Hematopoietic multipotent progenitor cell treated with erythropoietin and hydrocortisone succinate and interleukin-3 and kit ligand, for 6 days (in vitro differentiated cells): ENCODE measurements around the gene IP6K3.

Source experiments
- DNase-seq: peaks from one replicate; pipeline ENCODE4 v3.0.0-alpha.2; 2015

IP6K3 gene, protein sequence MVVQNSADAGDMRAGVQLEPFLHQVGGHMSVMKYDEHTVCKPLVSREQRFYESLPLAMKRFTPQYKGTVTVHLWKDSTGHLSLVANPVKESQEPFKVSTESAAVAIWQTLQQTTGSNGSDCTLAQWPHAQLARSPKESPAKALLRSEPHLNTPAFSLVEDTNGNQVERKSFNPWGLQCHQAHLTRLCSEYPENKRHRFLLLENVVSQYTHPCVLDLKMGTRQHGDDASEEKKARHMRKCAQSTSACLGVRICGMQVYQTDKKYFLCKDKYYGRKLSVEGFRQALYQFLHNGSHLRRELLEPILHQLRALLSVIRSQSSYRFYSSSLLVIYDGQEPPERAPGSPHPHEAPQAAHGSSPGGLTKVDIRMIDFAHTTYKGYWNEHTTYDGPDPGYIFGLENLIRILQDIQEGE

DNA sequence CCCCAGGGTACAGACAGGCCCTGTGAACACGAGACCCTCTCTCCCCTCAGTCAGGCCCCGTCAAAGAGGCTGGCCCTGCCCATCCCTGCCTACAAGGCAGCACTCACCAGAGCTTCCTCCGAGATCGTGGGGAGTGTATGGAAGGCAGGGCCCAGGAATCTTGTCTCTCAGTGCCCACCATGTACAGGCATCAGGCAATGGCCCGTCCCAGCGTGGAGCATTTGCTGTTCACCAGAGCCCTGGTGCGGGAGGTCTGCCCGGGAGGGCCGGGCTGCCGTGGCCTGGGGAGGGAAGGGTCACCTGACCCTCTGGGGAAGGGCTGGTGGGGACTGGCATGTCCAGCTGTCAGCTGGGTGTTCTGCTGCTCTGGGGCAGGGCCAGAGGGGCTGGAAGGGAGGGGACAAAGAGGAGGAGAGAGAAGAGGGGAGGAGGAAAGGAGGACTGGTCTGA is at the start of gene IP6K3:
TSS of gene IP6K3 (minus strand) at position 255 of the 450 bp plus-strand sequence. CDS start 11,429 bp downstream, outside the sequence.
- DNase-seq, result no peak

DNA sequence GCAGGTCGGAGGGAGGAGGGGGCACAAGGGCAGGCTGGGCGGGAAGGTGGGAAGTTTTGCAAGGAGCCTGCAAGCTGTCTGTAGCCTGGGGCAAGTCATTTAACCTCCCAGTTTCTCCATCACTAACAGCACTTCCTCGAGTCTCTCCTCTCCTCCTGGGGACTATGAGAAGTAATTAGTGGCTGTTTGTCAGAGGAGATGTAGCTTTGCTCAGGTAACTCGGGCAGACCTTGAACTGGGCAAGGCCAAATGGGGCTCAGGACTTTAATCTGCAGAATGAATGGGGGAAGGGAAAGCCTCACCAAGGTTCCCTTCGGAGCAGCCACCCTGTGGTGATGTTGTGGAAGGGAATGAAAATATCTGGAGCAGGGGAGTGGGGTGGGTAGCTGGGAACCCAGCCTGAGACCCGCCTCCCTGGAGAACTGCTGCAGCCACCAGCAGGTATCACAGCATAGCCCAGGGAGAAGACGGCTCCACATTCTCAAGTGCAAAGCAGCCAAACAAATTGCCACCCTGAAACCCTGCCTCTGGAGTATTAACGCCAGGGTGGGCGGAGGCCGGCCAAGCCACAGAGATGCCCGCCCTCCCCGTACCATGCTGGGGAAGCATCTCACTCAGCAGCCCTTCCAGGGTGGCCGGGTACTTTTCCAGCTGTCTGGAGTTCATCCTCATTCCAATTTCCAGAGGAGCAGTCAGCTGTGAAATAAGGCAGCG is 48.4 kb upstream of the IP6K3 start:
- DNase-seq, result no peak

DNA sequence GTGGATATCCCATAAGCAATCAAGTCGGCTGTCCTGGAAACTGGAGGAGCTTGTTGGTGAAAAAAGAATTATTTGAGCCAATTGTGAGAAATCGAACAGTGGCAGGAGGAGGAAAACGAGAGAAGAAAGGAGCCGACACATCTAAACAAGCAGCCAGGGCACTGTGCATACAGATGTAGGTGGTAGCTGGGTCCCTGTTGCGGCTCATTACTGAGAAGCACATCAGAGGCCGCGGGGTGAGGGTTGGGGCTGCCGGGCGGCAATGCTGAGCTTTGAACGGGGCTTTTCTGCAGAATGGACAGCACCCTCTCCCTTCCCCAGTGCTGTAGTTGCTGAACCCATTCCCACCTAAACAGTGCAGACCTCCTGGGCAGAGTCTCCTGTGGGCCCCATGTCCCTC is 46.3 kb upstream of the IP6K3 start:
- DNase-seq, result no peak

DNA sequence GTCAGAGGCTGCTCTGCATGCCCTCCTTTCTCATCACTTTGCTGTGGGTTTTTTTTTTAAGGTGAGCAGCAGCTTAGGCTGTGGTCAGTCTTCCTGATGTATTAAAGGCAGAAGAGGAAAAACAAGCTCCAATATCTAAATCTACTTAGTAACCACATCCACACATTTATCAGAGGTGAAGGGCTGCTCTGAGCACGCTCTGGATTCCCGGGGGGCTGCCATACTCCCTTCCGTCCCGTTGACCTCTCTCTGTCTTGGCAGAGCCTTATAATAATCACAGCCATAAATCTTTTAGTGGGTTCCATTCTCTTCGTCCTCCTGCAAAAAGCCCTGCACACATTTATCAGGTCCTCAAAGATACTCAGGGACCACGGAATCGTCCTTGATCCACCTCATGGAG is 44.9 kb upstream of the IP6K3 start:
- no peak for DNase-seq

DNA sequence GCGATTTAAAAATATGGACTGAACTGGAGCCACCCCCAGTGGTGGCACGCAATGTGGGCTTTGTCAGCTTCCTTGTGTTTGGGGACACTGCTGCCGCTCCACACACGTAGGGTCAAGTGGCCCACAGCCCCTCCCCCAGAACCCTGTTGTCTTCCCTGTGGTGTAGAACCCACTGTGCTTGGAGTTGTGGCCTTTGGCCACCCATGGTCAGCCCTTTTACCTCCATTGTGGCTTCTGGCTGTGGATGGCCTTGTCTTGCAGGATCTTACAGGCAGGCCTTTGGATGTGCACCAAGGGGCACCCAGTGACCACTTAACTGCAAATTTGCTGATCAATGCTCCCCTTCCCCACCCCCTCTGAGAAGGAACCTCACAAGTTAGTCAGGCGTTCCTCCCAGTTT is 44.2 kb upstream of the IP6K3 start:
- DNase-seq, result no peak

DNA sequence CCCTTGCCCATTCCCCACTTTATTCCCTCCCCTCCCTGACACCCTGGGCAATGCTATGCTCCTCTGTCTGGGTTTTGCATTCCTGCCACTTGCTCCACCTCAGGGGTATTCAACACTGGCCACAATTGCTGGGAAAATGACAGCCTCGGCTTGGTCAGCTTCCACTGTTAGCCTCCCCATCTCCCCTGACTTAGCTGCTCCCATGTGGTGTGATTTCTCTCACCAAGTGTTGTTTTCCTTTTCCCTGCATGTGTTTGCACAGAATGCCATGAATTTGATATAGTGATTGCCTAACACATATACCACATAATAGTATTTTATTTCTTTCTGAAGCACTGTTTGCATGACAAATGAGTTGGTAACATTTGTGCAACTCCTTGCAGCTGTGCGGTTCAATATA is 43.7 kb upstream of the IP6K3 start:
- no peak for DNase-seq

DNA sequence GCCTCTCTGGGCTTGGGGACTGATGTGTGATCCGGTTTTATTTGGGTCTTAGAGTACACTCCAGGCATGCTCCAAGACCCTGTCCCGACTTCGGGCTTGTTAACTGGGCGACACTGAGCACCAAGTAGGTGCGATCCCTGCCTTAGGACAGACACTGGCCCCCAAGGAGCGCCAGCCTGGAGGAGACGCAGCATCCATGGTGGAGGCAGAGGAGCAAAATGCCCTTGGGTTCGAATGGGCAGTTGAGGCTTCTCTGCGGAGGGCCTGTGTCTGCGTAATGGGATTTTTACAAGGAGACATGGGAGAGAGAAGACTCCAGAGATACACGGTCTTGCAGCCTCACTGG is 42.8 kb upstream of the IP6K3 start:
- DNase-seq, result no peak

DNA sequence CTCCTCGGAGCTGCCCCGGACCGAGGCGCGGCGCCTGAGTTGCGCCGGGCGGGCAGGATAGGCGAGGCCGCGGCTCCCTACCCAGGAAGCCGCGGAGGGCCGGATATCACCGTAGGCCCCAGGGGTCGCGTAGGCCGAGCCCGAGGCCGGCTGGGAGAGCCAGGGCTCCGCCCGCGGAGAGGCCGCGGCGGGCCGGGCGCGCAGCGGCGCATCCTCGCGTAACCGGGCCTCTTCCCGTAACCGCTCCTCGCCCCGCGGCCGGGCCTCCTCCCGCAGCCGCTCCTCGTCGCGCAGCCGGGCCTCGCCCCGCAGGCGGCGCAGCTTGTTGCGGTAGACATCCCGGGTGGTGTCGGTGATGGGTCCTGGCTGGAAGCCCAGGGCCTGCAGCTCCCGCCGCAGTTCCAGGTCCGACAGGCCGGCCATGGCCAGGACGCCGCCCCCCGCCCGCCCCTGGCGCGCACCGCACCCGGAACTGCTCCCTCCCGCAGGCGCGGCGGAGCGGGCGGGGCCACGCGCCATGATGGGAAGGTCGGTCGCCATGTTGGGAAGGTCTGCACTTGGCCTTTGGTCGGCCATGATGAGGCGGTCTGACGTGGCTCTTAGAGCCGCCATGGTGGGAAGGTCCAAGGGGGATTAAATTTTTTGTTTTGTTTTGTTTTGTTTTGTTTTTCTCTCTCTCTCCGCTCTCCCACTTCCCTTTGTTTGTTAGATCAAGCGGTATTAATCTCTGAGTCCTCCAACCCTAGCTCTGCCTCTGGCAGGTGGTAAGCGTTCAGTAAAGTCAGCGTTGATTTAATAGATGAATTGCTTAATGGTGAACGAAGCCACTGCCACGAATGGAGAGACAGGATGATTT is 42.2 kb upstream of the IP6K3 start, which contains the start of gene LEMD2:
TSS of gene LEMD2 (minus strand) at position 437 of the 856 bp plus-strand sequence. CDS start at position 423, 14 bp downstream.
- DNase-seq, result peak; percentile 95

DNA sequence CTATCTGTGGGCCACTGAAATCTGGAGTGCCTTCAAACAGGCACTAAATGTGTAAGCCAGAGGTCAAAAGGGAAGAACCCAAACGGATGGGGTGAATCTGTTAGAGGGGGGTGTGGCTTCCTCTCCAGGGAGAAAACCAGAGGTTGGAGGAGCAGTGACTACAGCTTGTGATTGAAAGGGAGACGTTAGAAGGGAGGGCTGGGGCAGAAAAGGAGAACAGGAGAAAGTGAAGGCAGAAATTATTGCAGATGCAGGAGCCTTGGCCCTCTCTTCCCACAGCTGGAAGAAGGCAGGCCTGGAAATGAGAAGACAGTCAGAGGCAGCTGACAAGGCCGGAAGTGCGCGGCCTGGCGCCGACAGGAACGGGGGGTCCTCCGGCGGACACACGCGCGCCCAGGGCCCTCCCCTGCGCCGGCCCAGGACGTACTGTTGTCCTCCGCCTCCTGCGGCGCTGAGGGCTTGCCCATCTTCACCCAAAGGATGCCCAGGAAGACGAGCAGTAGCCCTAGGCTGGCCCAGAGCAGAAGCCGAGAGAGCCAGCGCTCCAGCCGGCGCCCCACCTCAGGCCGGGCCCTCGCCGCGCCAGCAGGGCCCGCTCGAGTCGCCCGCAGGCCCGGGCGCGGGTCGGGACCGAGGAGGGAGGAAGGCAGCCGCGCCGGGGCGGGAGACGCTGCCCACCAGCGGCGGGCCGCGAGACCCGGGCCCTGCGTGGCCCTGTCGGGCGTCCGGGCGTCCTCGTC is 41.4 kb upstream of the IP6K3 start:
- peak; percentile 81 for DNase-seq

DNA sequence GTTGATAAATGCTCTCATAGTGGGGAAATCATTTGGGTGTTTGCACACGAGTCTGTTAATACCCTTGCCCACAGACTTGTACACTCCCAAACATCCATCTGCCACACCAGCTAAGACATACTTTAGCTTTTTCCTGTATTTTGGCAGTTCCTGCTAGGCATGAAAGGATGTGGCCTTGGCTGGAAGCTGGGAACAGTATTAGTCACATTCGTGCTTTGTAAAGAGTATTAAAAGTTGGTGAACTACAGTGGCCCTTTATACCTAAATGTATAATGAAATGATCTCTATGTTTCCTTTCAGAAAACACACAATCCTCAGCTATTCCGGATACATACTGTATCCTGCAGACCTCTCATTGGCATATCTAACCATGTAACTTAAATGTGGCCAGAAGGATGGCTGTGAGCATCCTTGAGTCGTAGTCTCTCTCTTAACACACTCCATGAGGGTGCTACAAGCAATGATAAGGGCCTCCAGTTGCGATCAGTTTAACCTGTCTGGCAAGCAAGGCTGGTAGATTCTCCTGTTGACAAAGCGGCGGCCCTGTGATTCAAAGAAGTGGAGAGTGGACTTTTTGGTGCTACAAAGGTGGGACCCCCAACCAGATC is 40.7 kb upstream of the IP6K3 start:
- peak; percentile 18 for DNase-seq

DNA sequence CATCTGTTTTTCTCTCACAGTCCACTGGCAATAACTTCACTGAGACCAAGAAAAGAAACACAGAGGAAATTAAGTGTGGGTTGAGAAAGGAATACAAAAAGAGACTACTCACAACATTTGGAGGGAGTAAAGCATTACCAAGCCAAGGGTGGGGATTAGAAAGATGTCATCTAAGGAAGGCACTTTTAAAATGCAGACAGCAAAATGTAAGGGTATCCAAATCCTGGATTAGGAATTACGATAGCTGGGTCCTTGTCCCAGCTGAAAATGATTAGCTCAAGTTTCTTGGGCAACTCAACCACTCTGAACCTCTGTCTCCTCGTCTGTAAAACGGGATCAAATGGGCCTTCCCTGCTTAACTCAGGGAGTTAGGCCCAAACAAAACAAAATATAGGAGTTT is 40.0 kb upstream of the IP6K3 start:
- DNase-seq, result no peak

DNA sequence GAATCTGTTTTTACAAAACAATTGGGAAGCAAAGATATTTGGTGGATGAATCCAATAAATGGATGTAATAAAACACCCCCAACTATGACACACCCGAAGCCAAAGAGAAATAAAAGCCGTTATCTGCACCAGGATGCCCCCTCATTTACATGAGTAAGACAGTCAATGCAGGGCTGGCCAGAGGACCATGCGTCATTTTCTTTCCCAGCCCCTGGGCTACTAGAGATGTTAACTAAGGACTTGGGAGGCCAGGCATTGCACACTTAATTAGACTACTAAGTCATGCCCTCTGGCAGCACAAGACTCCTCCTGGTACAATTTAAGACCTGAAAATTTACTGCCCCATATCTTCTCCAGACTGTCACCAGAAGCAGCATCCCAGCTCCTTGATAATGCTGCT is 39.1 kb upstream of the IP6K3 start:
- no peak for DNase-seq

DNA sequence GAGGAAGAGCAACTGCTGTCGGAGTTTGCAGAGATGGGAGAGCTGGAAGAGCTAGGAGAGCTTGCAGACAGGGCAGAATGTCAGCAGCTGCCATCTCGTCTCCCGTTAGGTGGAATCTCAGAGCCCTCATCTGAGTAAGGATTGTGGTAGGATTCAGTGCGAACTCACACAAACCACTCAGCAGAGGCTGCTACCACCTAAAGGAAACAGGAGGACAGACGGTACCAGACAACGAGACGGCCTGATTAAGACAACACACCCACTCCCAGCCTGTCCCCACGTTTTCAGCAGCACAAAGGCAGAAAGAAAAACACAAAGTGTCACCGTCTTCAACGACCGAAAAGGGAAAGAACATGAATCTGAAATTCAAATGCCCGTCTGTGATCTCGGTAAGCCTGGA is 38.1 kb upstream of the IP6K3 start:
- no peak for DNase-seq

DNA sequence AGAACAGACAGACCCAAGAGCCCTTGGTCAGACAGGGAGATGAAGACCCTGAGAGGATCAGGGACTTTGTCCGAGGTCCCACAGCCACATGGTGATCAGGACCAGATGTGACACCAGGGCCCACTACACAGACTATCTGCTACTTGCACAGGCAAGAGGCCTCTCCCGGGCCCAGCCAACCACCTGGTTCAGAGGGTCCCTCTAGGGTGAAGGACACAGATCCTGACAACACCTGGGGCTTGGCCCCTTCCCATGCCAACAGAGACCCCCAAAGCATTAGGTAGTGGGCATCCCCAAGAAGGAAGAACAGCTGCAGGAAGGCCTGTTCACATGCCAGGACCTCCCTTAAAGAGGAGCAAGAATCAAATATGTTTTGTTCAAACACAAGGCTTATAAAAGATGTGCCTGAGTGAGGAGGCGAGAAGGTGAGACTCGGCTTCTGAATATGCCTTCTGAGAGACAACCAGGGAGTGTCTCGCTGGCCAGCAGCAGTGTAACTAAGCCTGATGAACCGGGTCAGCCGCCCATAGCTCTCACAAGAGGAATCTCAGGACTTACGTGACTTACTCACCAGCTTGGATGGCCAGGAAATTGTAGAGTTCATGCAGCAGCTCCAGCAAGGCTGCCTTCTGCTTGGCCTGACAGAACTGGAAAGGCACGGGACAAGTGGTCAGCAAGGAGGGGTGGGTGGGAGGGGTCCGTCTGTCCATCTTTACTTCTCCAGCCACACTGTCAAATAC is 37.2 kb upstream of the IP6K3 start:
- no peak for DNase-seq

DNA sequence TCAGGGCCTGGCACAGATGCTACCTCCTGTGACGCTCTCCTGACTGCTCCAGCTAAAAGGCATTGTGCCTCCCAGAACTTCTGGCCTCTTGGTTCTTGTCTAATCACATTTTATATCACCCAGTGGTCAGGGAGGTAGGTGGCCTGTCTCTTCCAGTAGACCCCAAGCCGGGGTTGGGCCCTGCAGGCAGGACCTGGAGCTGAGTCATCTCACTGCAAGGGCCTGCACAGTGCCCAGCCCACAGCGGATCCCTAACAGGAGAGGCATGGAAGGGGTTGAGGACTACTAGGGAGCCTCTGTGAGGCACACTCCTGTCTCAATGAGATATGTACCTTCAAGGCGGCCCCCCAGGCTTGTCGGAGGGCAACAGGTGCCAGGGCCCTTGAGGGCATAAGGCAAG is 35.9 kb upstream of the IP6K3 start:
- no peak for DNase-seq

DNA sequence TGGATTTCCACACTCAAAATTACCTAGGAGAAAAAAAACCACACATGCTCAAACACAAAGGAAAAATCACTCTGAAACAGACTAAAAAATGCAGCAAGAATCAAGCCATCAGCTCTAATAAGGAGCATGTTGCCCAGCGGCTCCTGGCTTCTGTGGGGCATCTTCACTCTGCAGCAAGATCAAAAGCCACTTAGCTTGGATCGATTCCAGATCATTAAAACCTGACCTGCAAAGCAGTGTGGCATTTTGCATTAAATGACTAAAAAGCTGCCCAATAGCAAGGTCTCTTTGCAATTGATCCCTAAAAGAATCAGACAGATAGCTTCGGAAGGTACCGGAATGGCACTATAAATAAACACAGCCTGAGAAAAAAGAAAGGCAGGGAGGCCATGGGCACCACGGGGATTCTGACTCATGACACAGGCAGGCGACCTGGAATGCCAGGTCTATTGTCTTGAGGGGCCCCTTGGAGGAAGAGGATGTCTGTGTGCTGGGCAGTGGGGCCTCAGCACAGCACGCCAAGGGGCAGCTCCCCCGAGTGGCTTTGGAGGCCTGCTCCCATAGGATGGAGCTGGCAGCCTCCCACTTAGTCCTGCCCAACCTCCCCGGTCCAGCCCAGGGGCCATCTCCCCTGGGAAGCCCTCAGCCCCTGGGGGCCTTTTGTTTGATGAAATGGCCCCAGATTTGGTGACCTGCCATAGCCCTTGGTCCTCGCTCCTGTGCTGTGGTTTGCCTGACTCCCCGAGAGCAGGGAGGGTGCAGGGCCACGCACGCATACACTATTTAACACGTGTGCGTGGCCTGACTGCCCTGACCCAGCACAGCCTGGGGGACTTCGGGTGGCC is 34.6 kb upstream of the IP6K3 start:
- DNase-seq, result no peak

DNA sequence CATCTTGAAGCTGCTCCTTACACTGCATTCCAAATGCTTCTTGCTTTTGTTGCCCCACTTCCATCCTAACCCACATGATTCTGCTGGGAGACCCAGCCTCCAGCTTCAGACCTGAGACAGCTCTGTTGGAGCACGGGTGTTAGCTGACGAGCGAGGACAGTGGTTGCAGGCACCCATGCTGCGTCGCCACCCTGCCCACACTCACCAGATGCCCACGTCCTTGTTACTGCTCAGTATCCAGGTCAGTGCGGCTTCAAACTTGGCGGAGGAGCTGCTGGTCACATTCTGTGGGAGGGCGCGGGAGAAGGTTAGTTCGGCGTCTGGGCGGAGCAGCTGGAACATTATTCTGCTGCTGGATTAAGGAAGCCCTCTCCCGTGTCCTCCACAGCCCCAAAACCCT is 33.2 kb upstream of the IP6K3 start:
- DNase-seq, result no peak

DNA sequence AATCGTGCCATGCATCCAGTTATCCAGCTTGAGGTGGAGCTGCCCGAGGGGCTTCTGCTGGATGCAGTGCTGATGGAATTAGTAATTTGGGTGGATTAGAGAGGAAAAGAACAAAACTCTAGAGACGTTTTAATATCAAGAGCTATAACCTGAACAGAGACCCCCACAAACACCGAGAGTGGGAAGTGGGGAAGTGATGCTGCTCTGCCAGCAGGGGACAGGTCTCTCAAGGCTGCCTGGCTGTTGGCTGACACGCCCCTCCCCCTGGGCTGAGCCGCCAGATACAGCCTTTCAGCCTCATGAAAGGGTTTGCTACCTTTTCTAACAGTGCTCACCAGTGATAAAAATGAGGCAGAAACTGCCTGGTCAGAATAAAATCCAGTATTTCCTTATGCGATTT is 32.6 kb upstream of the IP6K3 start:
- no peak for DNase-seq

DNA sequence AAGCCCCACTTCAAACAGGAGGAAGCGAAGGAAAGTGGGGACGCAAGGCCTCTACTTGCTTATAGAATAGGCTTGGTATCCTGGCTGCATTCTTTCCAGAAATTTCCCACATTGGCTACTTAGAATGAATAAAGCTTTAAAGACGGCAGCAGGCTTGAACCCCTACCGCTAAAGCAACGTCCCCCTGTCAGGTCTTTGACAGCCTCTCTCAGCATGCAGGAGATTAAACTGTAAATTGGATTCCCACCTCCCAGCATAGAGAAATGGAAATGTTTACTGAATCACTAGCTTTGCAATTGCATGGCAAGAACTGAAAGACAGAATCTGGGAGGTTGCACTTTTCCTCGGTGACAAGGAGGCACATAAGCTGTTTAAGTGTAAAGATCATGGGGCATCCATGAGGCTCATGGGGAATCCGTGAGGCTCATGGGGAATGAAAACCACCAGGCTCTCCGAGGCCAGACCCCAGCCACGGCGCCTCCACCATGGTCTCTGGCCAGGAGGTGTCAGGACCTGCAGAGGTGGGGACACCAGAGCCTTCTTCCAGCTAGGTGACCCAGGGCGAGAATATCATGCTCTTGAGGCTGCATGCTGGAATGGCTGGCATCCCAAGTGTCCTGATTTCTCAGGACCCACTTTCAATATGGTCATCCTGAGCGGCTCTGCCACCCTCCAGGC is 31.9 kb upstream of the IP6K3 start:
- DNase-seq, result no peak
